Esophagus muscularis mucosa (tissue), 4 donors: Measurements from ENCODE around the gene IRF4. TPM values are rescaled to one million over a fixed set of nuclear protein-coding genes. Genes with fewer than 3 reads are reported as not detected.
"Not testable (repeated sequence)": the region's sequence is repeated elsewhere in the genome, so short reads cannot be mapped to it uniquely, and the experiment has no call there.

ENCODE experiments used
- DNase-seq: peaks from one replicate; pipeline ENCODE4 v3.0.0-alpha.2; 2017; ENCODE audit errors: extremely low spot score
- H3K27ac ChIP-seq, 4 donors: fragments of 200-600 bp; sonication (generic); replicated peaks in 1 of 4; 1 replicate in 3 of 4; 2 replicates in 1 of 4; pipeline ENCODE4 v1.5.1; 2016 to 2019; ENCODE audit warnings: mild to moderate bottlenecking in 1 of 4
- H3K27me3 ChIP-seq, 4 donors: fragments of 200-600 bp; sonication (generic); one replicate each; pipeline versions ENCODE4 v1.5.1 to v1.6.0; 2016 to 2019
- H3K36me3 ChIP-seq, 4 donors: fragments of 200-600 bp; sonication (generic); one replicate each; pipeline ENCODE4 v1.5.1; 2016 to 2019
- H3K4me1 ChIP-seq, 4 donors: fragments of 200-600 bp; sonication (generic); one replicate each; pipeline ENCODE4 v1.5.1; 2016 to 2019
- H3K4me3 ChIP-seq, 4 donors: fragments of 200-600 bp; sonication (generic); 1 replicate in 2 of 4; 2 replicates in 2 of 4; pipeline ENCODE4 v1.5.1; 2016 to 2019; ENCODE audit warnings: mild to moderate bottlenecking in 4 of 4, moderate library complexity in 1 of 4
- H3K9me3 ChIP-seq, 4 donors: fragments of 200-600 bp; sonication (generic); 1 replicate in 3 of 4; 2 replicates in 1 of 4; pipeline ENCODE4 v1.5.1; 2016 to 2019
- EP300 ChIP-seq: sonication (generic); formaldehyde crosslinking; IDR thresholded peaks from one replicate; pipeline ENCODE4 v1.6.1; 2017; ENCODE audit warnings: antibody characterized with exemption
- POLR2A ChIP-seq: fragments of 450-650 bp; IDR thresholded peaks from one replicate; pipeline ENCODE4 v1.6.1; 2017; ENCODE audit warnings: antibody characterized with exemption, moderate library complexity, mild to moderate bottlenecking, low read depth
- POLR2AphosphoS5 ChIP-seq, 2 donors: sonication (generic); formaldehyde crosslinking; IDR thresholded peaks; one replicate each; pipeline ENCODE4 v1.6.1; 2017; ENCODE audit warnings: antibody characterized with exemption in 2 of 2
- whole genome bisulfite sequencing: methylation state at CpG from one replicate; pipeline ENCODE4 v1.1.5; 2018; 5-methylcytosine and 5-hydroxymethylcytosine counted together
- intact Hi-C: fragments of 100-400 bp; cut with DNase I; formaldehyde crosslinking; loops from one replicate; pipeline ENCODE4 v1.15.1; 2023
- total RNA-seq, 4 donors: library from RNA; depleted of rRNA; stranded (reverse); fragments of >200 nt; gene quantifications; one replicate each; pipeline versions ENCODE4 v1.1.0 to v1.2.1, GENCODE V29; 2016
- TF ChIP-seq, protein P1 (sequence below), 3 experiments: fragments of 200-600 bp in 2 of 3; fragments of 450-650 bp in 1 of 3; sonication (generic) in 2 of 3; IDR thresholded peaks; one replicate each; pipeline ENCODE4 v1.5.1; 2017 to 2019; ENCODE audit warnings: antibody characterized with exemption in 3 of 3, mild to moderate bottlenecking in 2 of 3, moderate library complexity in 1 of 3

Gene IRF4
- total RNA-seq, 4 donors from 2014 or later, result 0.29 to 9.5 (median 3.3) TPM

- H3K4me3 ChIP-seq, result no peak overlapping the region
- no peak for DNase-seq
- H3K27me3 ChIP-seq, result peaks cover 0 to 93% (median 21%) of the 10 kb centered on the region in 4 donors
- H3K27ac ChIP-seq, result no peak overlapping the region
- H3K36me3 ChIP-seq, result no peaks in the 10 kb centered on the region
- H3K4me1 ChIP-seq, result peaks cover 0 to 6% (median 5%) of the 10 kb centered on the region in 4 donors
- intact Hi-C loops, result no loop called here
- no peaks in the 10 kb centered on the region for H3K9me3 ChIP-seq
- WGBS, result 90% methylated on average over 8 of the region's 8 CpGs
- no peak for TF ChIP-seq POLR2AphosphoS5 (IDR thresholded peaks at IDR 0.05)
- TF ChIP-seq, protein P1, sequence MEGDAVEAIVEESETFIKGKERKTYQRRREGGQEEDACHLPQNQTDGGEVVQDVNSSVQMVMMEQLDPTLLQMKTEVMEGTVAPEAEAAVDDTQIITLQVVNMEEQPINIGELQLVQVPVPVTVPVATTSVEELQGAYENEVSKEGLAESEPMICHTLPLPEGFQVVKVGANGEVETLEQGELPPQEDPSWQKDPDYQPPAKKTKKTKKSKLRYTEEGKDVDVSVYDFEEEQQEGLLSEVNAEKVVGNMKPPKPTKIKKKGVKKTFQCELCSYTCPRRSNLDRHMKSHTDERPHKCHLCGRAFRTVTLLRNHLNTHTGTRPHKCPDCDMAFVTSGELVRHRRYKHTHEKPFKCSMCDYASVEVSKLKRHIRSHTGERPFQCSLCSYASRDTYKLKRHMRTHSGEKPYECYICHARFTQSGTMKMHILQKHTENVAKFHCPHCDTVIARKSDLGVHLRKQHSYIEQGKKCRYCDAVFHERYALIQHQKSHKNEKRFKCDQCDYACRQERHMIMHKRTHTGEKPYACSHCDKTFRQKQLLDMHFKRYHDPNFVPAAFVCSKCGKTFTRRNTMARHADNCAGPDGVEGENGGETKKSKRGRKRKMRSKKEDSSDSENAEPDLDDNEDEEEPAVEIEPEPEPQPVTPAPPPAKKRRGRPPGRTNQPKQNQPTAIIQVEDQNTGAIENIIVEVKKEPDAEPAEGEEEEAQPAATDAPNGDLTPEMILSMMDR (IDR thresholded peaks at IDR 0.05), result no peak
- TF ChIP-seq POLR2A, result no peak
- TF ChIP-seq EP300, result no peak
Observed at GRCh38 chr6:374956-375355, 16.6 kb upstream of the IRF4 start.

DNA sequence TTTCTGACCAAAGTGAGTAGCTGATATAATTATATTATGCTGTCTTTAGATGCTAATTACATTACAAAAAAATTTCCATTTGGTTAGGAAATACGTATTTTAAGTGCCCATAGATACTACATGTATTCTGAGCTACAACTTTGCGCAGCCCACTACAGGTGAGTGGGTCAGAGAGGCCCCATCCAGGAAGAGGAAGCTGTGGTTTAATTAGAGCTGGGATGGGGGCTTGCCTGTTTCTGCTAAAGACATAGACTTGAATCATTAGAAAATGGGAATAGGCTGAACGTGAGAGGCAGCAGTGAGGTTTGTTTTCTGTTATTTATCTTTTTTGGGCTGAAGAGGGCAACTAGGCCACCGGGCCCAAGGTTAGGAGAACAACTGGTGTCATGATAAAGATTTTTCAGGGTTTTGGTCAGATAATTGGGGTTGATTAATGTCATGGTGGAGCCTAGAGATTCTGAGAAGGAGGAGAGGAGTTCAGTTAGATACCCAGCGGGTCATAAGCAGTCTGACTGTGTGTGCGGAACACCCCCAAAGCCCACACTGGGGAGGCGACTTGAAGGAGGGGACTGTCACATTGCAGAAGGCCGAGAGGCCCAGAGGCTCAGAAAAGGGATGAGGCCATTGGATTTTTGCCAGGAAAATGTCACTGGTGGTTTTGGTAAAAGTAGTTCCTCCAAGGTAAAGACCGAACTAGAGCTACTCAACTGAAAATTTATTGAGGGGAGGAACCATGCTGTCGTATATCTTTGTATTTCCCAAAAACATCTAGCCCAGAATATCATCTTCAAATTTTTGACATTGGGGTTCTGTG is 14.5 kb upstream of the IRF4 start:
- no peak for TF ChIP-seq POLR2AphosphoS5 (IDR thresholded peaks at IDR 0.05)
- TF ChIP-seq, protein P1 (IDR thresholded peaks at IDR 0.05), result no peak
- H3K4me1 ChIP-seq, result peaks cover 0 to 6% (median 5%) of the 10 kb centered on the region in 4 donors
- H3K4me3 ChIP-seq, result no peak overlapping the region
- no peak overlapping the region for H3K27ac ChIP-seq
- no peak for DNase-seq
- no peaks in the 10 kb centered on the region for H3K9me3 ChIP-seq
- intact Hi-C loops, result no loop called here
- H3K27me3 ChIP-seq, result peaks cover 0 to 95% (median 18%) of the 10 kb centered on the region in 4 donors
- H3K36me3 ChIP-seq, result no peaks in the 10 kb centered on the region
- WGBS, result 72% methylated on average over 10 of the region's 10 CpGs

GRCh38 chr6:377641-378020 is 13.9 kb upstream of the IRF4 start:
- H3K9me3 ChIP-seq, H3K36me3 ChIP-seq, H3K4me3 ChIP-seq, intact Hi-C loops, DNase-seq, H3K4me1 ChIP-seq, H3K27ac ChIP-seq: not testable (repeated sequence)
- WGBS, result 87% methylated on average over 13 of the region's 13 CpGs
- peaks cover 0 to 95% (median 14%) of the 10 kb centered on the region in 4 donors for H3K27me3 ChIP-seq

DNA sequence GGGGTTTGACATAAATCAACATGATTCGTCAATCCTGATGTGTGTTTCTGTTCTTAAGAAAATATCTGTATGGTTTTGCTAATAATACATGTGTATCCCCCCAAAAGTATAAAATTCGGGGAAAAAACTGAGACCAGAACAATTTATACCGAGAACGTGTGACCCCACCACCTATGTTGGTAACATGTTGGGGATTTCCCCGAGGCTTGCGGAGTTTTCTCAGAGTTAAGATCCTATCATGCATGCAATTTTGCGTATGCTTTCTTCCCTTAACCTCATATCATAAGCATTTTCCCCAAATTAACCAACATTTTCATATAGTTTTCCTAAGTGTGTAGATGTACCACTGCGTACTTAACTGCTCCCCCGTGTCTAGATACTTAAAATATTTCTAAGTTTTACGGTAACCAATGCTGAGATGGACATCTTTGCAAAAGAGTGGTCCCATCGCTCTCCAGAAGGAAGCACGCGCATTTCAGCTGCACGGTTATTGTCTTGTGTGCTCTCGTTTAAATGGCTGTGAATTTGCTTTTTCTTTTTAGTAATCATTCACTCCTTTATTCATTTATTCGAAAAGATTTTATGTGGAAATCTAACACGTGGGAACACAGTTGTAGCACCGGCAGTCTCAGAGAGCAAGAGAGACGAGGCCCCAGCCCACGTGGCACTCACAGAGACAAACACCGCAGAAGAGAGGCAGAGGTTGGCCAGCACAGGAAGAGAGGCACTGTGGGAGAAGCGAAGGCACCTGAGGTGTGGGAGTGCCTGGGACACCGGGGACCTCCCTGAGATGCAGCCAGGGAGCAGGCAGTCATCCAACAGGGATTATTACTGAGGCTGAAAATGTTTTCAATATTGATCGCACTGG is 13.2 kb upstream of the IRF4 start:
- TF ChIP-seq, protein P1 (IDR thresholded peaks at IDR 0.05), result no peak
- no peak for TF ChIP-seq POLR2A
- no peak for TF ChIP-seq POLR2AphosphoS5 (IDR thresholded peaks at IDR 0.05)
- TF ChIP-seq EP300, result no peak
- intact Hi-C loops, result no loop called here
- H3K27ac ChIP-seq, result no peak overlapping the region
- peaks cover 0 to 95% (median 9%) of the 10 kb centered on the region in 4 donors for H3K27me3 ChIP-seq
- H3K36me3 ChIP-seq, result no peaks in the 10 kb centered on the region
- no peak overlapping the region for H3K4me3 ChIP-seq
- 86% methylated on average over 24 of the region's 24 CpGs for WGBS
- H3K4me1 ChIP-seq, result peaks cover 0 to 6% (median 5%) of the 10 kb centered on the region in 4 donors
- H3K9me3 ChIP-seq, result no peaks in the 10 kb centered on the region
- DNase-seq, result no peak

DNA sequence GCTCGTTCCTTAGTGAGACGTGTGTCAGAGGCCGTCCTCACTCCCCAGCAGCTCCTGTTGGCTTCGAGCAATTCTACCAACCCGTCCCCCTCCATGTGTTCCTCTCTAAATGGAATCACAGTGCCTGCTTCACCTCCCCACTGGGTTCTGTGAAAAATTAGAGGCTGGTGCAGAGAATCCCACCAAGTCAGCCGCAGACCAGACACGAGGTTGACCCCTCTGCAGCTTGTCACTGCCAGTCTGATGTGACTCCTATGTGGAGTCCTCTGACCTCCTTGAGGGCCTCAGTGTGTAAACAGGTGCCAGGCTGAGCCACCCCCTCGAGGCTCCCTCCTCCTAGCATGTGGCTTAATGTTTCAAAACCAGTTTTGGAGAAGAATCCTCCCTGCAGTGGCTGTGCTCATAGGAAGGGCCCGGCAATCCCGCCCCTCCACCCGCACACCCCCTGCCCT is 12.6 kb upstream of the IRF4 start:
- Histone ChIP-seq H3K36me3 (no peaks in the 10 kb centered on the region), H3K4me3 (no peak overlapping the region), H3K27ac (no peak overlapping the region), H3K9me3 (no peaks in the 10 kb centered on the region), H3K4me1 (peaks cover 0 to 2% (median 1%) of the 10 kb centered on the region in 4 donors), H3K27me3 (peaks cover 0 to 94% (median 6%) of the 10 kb centered on the region in 4 donors)
- no peak for DNase-seq
- 84% methylated on average over 11 of the region's 11 CpGs for WGBS
- TF ChIP-seq EP300 (no peak), POLR2AphosphoS5 (IDR thresholded peaks at IDR 0.05) (no peak), POLR2A (no peak)
- TF ChIP-seq, protein P1 (IDR thresholded peaks at IDR 0.05), result no peak
- intact Hi-C loops, result no loop called here
